GM18520 (cell line): Measurements from ENCODE around the gene RS1.
A peak's percentile ranks its signal among the peaks of the same experiment; 100 is the strongest.

ENCODE experiments used
- ATAC-seq: cut with Tn5 transposase; IDR thresholded peaks from one replicate; pipeline ENCODE4 v1.9.1; 2021; ENCODE audit not compliant: unreplicated experiment

Gene RS1

DNA sequence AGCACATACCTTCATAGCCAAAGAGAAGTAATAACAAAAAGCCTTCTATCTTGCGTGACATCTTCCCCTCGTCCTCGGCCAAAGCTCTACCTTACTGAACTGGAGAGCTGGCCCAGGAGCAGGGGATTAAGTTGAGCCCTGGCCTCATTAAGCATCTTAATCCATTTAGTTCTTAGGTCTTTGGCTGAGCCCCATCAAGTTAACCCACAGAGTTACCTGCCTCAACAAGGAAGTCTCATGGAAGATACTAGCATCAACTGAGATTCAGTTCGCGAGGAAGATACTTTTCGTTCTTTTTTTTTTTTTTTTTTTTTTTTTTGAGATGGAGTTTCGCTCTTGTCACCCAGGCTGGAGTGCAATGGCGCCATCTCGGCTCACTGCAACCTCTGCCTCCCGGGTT, at the start of gene RS1:
Gene RS1, minus strand, starts transcription at position 101 of the 400 bp plus-strand sequence. Its CDS starts 40 bp downstream, at position 61.
- ATAC-seq: no peak

- ATAC-seq: no peak
Measured at GRCh38 chrX:18719852-18720251, 47.9 kb upstream of the RS1 start.

GRCh38 chrX:18714910-18715309, 43.0 kb upstream of the RS1 start:
- ATAC-seq: no peak

- no peak for ATAC-seq
Measured at GRCh38 chrX:18709833-18710232, 37.9 kb upstream of the RS1 start.

DNA sequence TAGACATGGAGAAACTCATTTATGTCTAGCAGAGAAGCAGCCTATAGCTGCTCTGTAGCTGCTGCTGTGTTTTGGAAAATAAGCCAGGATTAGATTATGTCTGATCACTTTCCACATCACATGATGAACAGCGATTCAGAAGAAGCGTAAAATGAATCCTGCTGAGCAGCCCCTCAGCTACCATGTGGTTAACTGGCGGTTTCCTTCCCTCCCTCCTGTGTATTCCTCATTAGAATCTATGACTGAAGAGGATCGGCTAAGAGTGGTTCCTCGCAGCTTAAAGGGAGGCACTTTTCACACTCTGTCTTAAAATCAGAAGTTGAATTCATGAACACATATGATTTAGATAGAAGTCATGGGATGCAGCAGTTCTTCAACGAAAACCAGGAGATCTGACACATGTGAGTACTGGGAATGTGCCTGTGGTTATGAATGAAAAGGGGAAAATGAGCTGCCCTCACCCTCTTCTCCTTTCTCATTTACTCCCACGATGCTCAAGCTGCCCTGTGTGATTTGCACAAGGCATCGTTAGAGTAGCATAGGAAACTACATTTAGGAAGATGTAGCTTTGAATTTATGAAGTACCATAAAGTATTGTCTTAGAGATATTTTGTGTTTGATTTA, 35.6 kb upstream of the RS1 start, which contains the start of gene PPEF1:
Gene PPEF1, plus strand, starts transcription at position 220 of the 624 bp plus-strand sequence. Its CDS starts 136 bp downstream, at position 356.
- ATAC-seq: no peak

GRCh38 chrX:18702362-18703195, 30.7 kb upstream of the RS1 start:
- ATAC-seq: no peak

DNA sequence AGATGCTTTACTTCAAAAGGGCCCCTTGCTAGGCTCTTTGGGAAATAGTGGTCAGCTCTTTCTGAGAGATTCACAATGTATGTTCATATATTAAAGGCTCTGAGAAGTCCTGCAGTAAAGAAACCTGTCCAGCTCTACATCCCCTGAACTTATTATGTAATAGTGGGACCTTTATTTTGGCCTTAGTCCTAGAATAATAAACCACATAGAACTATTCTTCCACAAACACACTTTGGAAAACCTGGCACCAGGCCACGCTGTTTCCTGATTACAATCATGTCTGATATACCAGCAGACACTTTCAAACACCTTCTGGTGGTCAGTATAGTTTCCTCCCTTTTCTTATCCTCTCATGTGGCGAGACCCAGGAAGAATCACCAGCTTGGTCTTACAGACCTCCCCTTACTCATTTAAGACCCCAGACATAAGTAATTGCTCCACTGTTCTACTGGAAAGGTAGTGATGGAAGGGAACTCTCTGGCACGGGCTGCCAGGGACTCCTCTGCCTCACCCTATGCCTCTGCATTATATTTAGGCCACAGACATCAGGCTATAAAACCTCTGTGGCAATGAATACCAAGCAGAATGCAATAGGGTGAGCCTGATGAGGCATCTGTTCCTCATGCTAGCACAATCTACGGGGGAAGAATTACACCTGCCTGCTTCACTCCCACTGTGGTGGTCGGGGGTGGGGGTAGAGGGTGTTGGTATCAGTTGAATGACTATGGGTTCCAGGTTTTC, 29.9 kb upstream of the RS1 start:
- no peak for ATAC-seq

DNA sequence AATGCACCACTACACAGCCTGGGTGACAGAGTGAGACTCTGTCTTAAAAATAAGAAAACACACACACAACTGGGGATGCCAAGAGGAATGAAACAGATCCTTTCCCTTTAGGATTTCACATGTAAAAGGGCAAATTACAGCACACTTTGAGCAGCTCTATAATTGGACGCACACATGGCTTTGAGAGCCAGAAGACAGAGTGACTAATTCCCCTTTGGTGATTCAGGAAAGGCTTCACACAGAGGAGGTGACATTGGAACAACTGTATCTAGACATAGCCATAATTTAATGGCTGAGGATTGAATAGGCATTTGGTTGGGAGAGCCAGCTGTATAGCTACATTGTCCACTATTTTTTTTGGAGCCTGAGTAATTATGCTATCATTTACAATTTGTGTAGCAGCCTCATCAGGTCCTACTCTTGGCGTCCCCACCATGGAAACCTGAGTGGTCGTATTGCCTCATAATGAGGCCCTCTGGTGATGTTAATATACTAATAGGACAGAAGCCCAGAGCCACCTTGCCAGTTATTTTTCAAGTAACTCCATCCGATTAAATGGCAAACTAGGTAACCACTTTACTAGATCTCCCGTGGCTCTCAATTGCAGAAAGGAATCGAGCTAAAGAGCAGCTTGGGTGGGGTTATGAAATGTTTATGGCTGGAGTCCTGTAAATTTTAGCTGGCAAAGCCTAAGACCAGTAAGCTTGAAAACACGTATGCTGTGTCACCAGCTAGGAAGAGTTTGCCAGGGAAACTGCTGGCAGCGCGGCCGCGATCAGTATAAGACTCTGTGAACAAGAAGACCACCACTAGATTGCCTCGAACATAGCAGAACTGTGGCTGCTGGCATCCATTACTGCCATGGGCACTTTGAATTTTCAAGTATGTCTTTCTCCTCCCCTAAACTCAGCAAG, 27.1 kb upstream of the RS1 start:
- ATAC-seq: no peak

- no peak for ATAC-seq
Measured at GRCh38 chrX:18696653-18697052, 24.7 kb upstream of the RS1 start.

- ATAC-seq: no peak
Measured at GRCh38 chrX:18692541-18692940, 20.6 kb upstream of the RS1 start.

DNA sequence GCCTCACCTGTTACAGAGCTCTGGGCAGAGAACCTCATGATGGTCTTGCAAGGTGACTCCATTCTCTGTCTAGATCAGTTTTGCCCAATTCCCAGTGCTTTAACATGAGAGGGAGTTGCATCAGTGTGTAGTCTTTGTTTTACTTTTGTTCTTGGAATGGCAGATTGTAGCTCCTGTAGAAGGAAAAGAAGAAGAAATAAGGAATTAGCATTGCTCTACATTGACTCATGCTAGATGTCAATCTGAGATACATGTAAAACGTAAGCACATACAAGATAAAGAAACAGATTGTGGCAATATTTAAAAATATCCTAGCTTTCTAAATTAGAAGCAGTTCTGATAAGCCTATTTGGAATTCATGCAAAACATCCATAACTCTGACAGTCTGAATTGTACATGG, 19.5 kb upstream of the RS1 start:
- ATAC-seq: no peak

DNA sequence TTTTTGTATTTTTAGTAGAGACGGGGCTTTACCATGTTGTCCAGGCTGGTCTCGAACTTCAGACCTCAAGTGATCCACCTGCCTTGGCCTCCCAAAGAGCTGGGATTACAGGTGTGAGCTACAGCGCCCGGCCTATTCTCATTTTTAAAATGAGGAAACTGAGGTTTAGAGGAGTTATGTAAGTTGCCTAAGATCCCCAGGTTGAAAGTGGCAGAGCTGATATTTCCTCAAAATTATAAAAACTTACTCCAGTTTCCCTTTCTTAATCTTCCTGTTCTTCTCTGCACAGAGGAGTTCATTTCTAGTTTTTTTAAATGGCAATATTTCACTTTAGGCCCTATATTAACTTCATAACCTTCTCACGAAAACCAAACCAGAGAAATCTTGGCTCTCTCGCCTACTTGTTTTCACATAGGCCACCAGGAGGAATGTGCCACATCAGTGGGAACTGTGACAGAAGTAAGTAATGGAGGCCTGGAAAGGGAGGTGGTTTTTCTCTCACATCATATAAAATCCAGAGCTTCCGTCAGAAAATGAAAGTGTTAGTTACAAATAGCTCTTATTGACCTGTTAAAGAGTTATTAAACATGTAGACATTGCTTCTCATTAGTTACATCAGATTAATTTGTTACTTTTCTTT, 16.1 kb upstream of the RS1 start:
- no peak for ATAC-seq

DNA sequence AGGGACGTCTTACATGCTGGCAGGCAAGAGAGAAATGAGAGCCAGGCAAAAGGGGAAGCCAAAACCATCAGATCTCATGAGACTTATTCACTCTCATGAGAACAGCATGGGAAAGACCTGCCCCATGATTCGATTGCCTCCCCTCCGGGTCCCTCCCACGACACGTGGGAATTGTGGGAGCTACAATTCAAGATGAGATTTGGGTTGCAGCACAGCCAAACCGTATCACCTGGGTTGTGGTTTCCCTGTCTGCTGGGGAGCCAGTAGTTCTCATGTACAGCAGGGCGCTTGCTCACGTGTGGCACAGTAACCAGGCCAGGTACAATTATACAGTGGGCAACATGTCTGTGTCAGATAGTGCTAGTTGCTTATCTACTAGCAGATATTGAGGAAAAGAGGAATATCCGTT, 11.1 kb upstream of the RS1 start:
- no peak for ATAC-seq

DNA sequence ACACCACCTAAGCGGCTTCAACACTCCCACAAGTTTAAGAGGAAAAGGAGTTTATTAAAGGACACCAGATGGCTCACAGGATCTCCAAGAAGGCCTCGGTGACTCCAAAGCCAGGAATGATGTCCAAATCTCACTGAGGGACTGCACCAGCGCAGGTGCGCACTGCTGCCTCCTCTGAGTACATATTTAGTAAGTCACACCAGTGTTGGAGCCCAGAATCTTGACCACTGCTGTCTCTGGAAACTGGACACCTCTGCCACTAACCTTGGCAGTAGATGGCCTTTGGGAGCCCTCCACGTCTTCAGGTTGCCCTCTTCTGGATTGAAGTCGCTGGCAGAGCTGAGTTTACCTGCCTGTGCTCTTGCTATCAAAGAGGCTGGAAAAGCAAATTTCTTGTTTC, 10.1 kb upstream of the RS1 start:
- no peak for ATAC-seq

- ATAC-seq: no peak
Measured at GRCh38 chrX:18677161-18677869, 5.4 kb upstream of the RS1 start.

DNA sequence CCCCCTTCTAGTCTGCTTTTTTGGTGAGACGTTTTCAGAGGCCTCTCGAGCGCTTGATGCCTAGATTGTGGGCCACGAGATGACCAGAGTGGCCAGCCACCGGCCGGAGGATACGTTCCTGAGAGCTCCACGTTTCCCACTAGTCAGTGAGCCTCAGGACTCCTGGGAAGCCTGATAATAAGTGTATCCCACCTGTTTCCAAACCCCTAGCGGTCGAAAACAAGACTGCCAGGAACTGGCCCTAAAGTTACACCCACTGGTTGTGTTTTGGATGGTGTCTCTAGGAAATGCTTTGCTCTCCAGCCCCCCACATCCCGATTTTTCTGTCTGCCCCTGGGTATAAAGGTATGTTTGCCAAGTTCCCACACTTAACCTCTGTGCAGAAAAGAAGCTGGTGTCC, 4.6 kb upstream of the RS1 start:
- ATAC-seq: no peak

- no peak for ATAC-seq
Measured at GRCh38 chrX:18676050-18676449, 4.1 kb upstream of the RS1 start.

- peak; percentile 86 for ATAC-seq
Measured at GRCh38 chrX:18674788-18675735, 3.2 kb upstream of the RS1 start.

- peak; percentile 12 for ATAC-seq
Measured at GRCh38 chrX:18674417-18674787, 2.5 kb upstream of the RS1 start.
